Activated T-helper 17 cell treated with anti-CD3 and anti-CD28 coated beads, Interleukin-2, amount 50 U/mL, for 72 hours (primary cell): Measurements from ENCODE around the gene SWI5. TPM values are rescaled to one million over a fixed set of nuclear protein-coding genes. Genes with fewer than 3 reads are reported as not detected.

Experiments
- ATAC-seq: fragments of 150-1000 bp; cut with Tn5 transposase; replicated peaks from 2 replicates; pipeline ENCODE4 v1.10.0; 2021; ENCODE audit warnings: mild to moderate bottlenecking, moderate library complexity
- H3K27ac Mint-ChIP-seq: one replicate; pipeline ENCODE4 v1.8.0; 2022; ENCODE audit warnings: mixed read lengths
- H3K27me3 Mint-ChIP-seq: one replicate; pipeline ENCODE4 v1.8.0; 2022; ENCODE audit warnings: mixed read lengths
- H3K36me3 Mint-ChIP-seq: one replicate; pipeline ENCODE4 v1.8.0; 2022; ENCODE audit warnings: low read depth, mild to moderate bottlenecking, mixed read lengths
- H3K4me1 Mint-ChIP-seq: one replicate; pipeline ENCODE4 v1.8.0; 2022; ENCODE audit warnings: mixed read lengths
- H3K4me3 Mint-ChIP-seq: one replicate; pipeline ENCODE4 v1.8.0; 2022; ENCODE audit warnings: mild to moderate bottlenecking, mixed read lengths
- H3K9me3 Mint-ChIP-seq: one replicate; pipeline ENCODE4 v1.8.0; 2022; ENCODE audit warnings: mixed read lengths
- total RNA-seq, 2 donors: library from RNA; stranded (reverse); gene quantifications; one replicate each; pipeline ENCODE4 v1.2.3, GENCODE V29; 2022

The SWI5 gene
- total RNA-seq, 2 donors from 2014 or later, result 12.1 to 14.9 TPM

DNA sequence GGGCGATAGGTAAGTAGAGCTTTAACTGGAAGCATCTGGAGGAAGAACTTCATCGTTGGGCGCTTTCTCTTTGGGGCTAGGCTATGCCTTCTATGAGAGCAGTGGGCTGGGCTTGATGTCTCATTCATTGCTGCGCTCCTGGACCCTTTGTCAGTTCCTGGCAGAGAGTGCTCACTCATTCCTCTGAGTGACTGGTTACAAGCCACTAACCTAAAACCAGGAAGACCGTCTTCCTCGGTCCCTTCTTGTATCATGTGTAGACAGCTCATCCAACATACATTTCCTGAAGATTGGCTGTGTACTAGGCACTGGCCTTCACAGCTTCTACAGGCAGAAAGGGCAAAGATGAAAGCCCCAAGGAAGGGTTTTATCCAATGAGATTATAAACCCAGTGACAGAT is 6.4 kb downstream of the SWI5 start:
- Mint-ChIP-seq H3K27ac (no peak overlapping the region), H3K27me3 (no peaks in the 10 kb centered on the region), H3K9me3 (no peaks in the 10 kb centered on the region), H3K36me3 (peaks cover 6% of the 10 kb centered on the region), H3K4me1 (peaks cover 9% of the 10 kb centered on the region), H3K4me3 (no peak overlapping the region)
- no peak for ATAC-seq

GRCh38 chr9:128285033-128285784 is 9.1 kb downstream of the SWI5 start:
- Mint-ChIP-seq H3K9me3 (no peaks in the 10 kb centered on the region), H3K4me1 (peaks cover under 1% of the 10 kb centered on the region), H3K27ac (no peak overlapping the region), H3K4me3 (no peak overlapping the region), H3K36me3 (peaks cover 6% of the 10 kb centered on the region), H3K27me3 (no peaks in the 10 kb centered on the region)
- ATAC-seq, result no peak

DNA sequence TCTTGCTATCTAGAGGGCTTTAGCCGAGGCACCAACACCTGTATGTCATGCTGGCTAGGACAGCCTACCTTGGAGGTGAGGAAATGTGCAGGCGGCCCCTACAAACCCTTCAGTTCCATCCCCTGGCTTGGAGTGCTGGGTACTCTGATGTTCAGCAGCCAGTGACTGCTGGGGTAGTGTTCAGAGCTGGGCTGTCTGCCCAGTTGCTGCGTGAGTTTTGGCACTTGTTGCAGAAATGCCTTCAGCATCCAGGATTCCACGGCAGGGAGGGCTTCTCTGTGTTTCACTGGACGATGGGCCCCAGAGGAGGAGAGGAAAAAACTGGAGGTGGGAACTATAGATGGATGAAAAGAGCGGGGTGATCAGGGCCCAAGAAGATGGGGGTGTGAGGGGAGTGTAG is 10.4 kb downstream of the SWI5 start:
- no peaks in the 10 kb centered on the region for H3K4me1 Mint-ChIP-seq
- no peak overlapping the region for H3K27ac Mint-ChIP-seq
- ATAC-seq, result no peak
- no peaks in the 10 kb centered on the region for H3K27me3 Mint-ChIP-seq
- H3K36me3 Mint-ChIP-seq, result peaks cover 6% of the 10 kb centered on the region
- H3K4me3 Mint-ChIP-seq, result no peak overlapping the region
- no peaks in the 10 kb centered on the region for H3K9me3 Mint-ChIP-seq

GRCh38 chr9:128288273-128289004 is 12.4 kb downstream of the SWI5 start:
- Mint-ChIP-seq H3K4me1 (no peaks in the 10 kb centered on the region), H3K36me3 (peaks cover 6% of the 10 kb centered on the region), H3K27me3 (no peaks in the 10 kb centered on the region), H3K27ac (peak overlapping the region; percentile 12), H3K9me3 (no peaks in the 10 kb centered on the region), H3K4me3 (no peak overlapping the region)
- no peak for ATAC-seq

- Mint-ChIP-seq H3K36me3 (no peaks in the 10 kb centered on the region), H3K27ac (no peak overlapping the region), H3K4me3 (no peak overlapping the region), H3K27me3 (no peaks in the 10 kb centered on the region), H3K4me1 (peaks cover 4% of the 10 kb centered on the region), H3K9me3 (no peaks in the 10 kb centered on the region)
- ATAC-seq, result no peak
These were observed 15.9 kb downstream of the SWI5 start for GRCh38 chr9:128292009-128292408.

DNA sequence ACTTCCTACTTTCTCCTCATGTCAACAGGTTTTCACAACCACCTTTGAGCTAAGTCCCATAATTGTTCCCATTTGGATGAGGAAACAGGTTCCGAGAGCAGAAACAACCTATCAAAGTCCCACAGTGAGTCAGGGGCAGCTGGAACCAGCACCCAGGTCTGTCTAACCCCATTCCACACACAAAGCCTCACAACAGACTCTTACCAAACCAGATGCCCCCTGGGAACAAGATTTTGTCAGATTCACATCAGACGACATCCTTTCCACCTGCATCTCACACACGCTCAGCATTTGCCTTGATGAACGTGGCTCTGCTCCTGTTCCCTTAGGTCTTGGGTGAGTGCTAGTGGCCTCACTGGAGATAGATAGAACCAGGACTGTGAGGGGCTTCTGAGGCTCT is 17.0 kb downstream of the SWI5 start:
- peaks cover 4% of the 10 kb centered on the region for H3K4me1 Mint-ChIP-seq
- no peaks in the 10 kb centered on the region for H3K9me3 Mint-ChIP-seq
- H3K27ac Mint-ChIP-seq, result no peak overlapping the region
- no peak overlapping the region for H3K4me3 Mint-ChIP-seq
- no peaks in the 10 kb centered on the region for H3K27me3 Mint-ChIP-seq
- H3K36me3 Mint-ChIP-seq, result no peaks in the 10 kb centered on the region
- ATAC-seq, result no peak

DNA sequence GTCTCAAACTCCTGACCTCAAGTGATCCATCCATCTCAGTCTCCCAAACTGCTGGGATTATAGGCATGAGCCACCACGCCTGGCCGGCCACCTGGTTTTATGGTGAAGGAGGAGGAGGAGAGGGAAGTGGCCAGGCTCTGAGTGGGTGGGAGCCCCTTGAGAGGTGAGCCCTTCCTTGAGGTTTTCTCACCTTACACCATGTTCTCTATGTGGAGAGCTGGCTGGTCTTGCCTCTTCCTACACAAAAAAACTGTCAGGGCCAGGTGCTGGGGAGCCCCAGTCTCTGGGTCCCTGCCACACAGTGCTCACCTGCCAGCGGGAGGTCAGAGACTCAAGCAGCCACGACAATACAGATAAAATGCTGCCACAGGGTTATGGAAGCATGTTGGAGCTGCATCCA is 18.1 kb downstream of the SWI5 start:
- no peak for ATAC-seq
- H3K4me1 Mint-ChIP-seq, result peaks cover 4% of the 10 kb centered on the region
- H3K36me3 Mint-ChIP-seq, result no peaks in the 10 kb centered on the region
- no peak overlapping the region for H3K27ac Mint-ChIP-seq
- H3K9me3 Mint-ChIP-seq, result no peaks in the 10 kb centered on the region
- H3K4me3 Mint-ChIP-seq, result no peak overlapping the region
- H3K27me3 Mint-ChIP-seq, result no peaks in the 10 kb centered on the region

DNA sequence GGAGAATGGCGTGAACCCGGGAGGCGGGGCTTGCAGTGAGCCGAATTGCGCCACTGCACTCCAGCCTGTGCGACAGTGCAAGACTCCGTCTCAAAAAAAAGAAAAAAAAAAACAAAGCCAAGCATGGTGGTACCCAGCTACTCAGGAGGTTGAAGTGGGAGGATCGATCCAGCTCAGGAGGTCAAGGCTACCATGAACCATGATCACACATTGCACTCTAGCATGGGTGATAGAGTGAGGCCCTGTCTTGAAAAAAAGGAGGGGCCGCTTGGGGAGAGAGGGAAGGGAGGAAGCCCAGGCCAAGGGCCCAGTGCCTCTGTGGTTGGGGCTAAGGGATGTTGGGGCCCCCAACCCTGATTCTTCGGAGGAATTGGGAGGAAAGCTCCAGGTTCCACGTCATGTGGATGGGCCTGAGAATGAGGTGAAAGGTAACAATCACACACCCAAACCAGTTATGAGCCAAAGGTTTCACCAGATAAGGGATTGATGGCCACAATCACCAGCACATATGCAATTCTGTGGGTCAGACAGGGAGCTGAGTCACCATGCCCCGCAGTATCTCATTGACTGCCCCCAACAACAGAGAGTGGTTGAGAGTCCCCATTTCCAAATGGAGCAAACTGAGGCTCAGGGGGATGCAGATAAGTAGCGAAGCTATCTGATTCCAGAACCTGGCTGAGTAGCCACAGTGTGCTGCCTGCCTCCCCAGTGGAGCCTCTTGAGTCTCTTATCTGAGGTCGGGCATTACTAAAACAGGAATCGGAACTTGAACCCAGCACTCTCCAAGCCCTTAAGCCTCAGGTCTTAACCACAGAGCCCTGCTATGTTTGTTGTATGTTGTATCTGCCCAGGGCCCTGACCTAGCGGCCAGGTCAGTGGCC is 20.5 kb downstream of the SWI5 start:
- no peak for ATAC-seq
- H3K4me3 Mint-ChIP-seq, result no peak overlapping the region
- H3K27ac Mint-ChIP-seq, result peak overlapping the region; percentile 52
- H3K36me3 Mint-ChIP-seq, result no peaks in the 10 kb centered on the region
- no peaks in the 10 kb centered on the region for H3K9me3 Mint-ChIP-seq
- peaks cover 4% of the 10 kb centered on the region for H3K4me1 Mint-ChIP-seq
- H3K27me3 Mint-ChIP-seq, result no peaks in the 10 kb centered on the region

GRCh38 chr9:128297221-128297773 is 21.2 kb downstream of the SWI5 start:
- no peaks in the 10 kb centered on the region for H3K9me3 Mint-ChIP-seq
- no peaks in the 10 kb centered on the region for H3K36me3 Mint-ChIP-seq
- H3K27ac Mint-ChIP-seq, result peak overlapping the region; percentile 52
- peaks cover 4% of the 10 kb centered on the region for H3K4me1 Mint-ChIP-seq
- H3K4me3 Mint-ChIP-seq, result no peak overlapping the region
- ATAC-seq, result no peak
- no peaks in the 10 kb centered on the region for H3K27me3 Mint-ChIP-seq

GRCh38 chr9:128298535-128299482 is 22.7 kb downstream of the SWI5 start:
- Mint-ChIP-seq H3K27ac (no peak overlapping the region), H3K4me3 (no peak overlapping the region)

DNA sequence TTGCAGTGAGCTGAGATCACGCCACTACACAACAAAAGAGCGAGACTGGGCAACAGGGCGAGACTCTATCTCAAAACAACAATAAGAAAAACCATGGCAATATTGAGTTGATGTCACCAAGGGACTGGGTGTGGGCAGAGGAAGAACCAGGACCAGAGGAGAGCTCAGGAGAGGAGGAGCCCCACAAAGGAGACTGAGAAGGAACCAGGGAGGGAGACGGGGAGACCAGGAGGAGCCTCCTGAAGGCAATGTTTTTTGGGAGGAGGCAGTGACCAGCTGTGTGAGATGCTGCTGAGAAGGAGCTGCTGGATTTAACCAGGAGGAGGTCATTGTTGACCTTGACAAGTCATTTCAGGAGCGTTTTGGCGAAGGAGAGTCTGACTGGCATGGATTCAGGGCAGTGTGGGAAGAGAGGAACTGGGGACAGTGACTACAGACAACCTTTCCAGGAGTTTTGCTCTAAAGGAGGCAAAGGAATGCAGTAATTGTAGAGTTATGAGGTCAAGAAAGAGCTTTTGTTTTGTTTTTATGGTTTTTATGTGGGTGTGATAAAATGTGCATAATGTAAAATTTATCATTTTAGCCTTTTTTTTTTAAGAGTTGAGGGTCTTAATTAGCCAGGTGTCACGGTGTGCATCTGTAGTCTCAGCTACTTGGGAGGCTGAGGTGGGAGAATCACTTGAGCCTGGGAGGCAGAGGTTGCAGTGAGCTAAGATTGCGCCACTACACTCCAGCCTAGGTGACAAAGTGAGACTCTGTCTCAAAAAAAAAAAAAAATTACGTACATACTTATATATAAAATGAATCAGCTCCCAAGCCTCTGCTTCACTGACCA is 28.3 kb downstream of the SWI5 start:
- Mint-ChIP-seq H3K4me3 (no peak overlapping the region), H3K4me1 (peaks cover 4% of the 10 kb centered on the region), H3K36me3 (peaks cover 15% of the 10 kb centered on the region), H3K9me3 (no peaks in the 10 kb centered on the region), H3K27me3 (no peaks in the 10 kb centered on the region), H3K27ac (peak overlapping the region; percentile 73)
- ATAC-seq, result no peak

More at GRCh38 chr9:128298535-128299482, 22.7 kb downstream of the SWI5 start:
- Mint-ChIP-seq H3K36me3 (no peaks in the 10 kb centered on the region), H3K27me3 (no peaks in the 10 kb centered on the region), H3K4me1 (peaks cover 4% of the 10 kb centered on the region), H3K9me3 (no peaks in the 10 kb centered on the region)
- no peak for ATAC-seq

GRCh38 chr9:128304971-128305288 is 28.9 kb downstream of the SWI5 start:
- no peaks in the 10 kb centered on the region for H3K9me3 Mint-ChIP-seq
- no peak overlapping the region for H3K4me3 Mint-ChIP-seq
- H3K4me1 Mint-ChIP-seq, result peaks cover 4% of the 10 kb centered on the region
- no peaks in the 10 kb centered on the region for H3K27me3 Mint-ChIP-seq
- H3K27ac Mint-ChIP-seq, result peak overlapping the region; percentile 73
- ATAC-seq, result no peak
- peaks cover 21% of the 10 kb centered on the region for H3K36me3 Mint-ChIP-seq

DNA sequence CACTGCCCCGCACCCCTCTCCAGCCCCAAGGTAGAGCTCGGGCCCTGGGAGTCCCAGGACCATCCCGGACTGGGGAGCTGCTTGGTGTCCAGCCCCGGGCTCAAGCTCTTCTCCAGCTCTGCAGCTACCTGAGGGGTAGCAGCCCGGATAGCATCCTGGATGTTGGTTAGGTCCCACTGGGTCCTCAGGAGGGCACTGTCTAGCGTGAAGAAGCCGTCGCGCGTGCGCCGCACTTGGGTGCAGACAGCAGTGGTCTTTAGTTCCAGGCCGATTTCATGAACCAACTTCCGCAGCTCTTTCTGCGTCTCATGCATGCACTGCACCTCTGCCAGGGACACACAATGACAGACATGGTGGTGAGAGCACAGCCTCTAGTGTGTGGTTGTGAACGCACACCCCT is 33.5 kb downstream of the SWI5 start:
- Mint-ChIP-seq H3K4me1 (no peaks in the 10 kb centered on the region), H3K36me3 (peaks cover 56% of the 10 kb centered on the region), H3K4me3 (no peak overlapping the region), H3K27me3 (no peaks in the 10 kb centered on the region), H3K9me3 (no peaks in the 10 kb centered on the region), H3K27ac (no peak overlapping the region)
- ATAC-seq, result no peak
